ENCODE data around the gene PRKG1. TPM values are rescaled to one million over a fixed set of nuclear protein-coding genes. Genes with fewer than 3 reads are reported as not detected.

Gene PRKG1
- total RNA-seq, 4 donors from 2014 or later = 1.2 to 6.5 (median 2.7) TPM

- no peaks in the 10 kb centered on the region for H3K9me3 ChIP-seq
- TF ChIP-seq EP300 (IDR thresholded peaks at IDR 0.05) (no peak), POLR2A (IDR thresholded peaks at IDR 0.05) (no peak), CTCF (IDR thresholded peaks at IDR 0.05) (no peak)
- H3K36me3 ChIP-seq = no peaks in the 10 kb centered on the region
- H3K4me1 ChIP-seq = no peaks in the 10 kb centered on the region
- no peak overlapping the region for H3K27ac ChIP-seq
- no peaks in the 10 kb centered on the region for H3K27me3 ChIP-seq
- WGBS = 79% methylated on average over 3 of the region's 3 CpGs
- DNase-seq (ENCODE audit: low spot score in 2 of 2) = no peak
- H3K4me3 ChIP-seq = no peak overlapping the region
Observed at GRCh38 chr10:51321300-51321699, 247.0 kb downstream of the PRKG1 start.

- TF ChIP-seq POLR2AphosphoS5 (IDR thresholded peaks at IDR 0.05) = no peak
- H3K27ac ChIP-seq = no peak overlapping the region
- H3K36me3 ChIP-seq = no peaks in the 10 kb centered on the region
- no peak overlapping the region for H3K4me3 ChIP-seq
- H3K9me3 ChIP-seq = no peaks in the 10 kb centered on the region
- WGBS = 28% methylated on average over 3 of the region's 3 CpGs
- no peaks in the 10 kb centered on the region for H3K27me3 ChIP-seq
- no peak for DNase-seq (ENCODE audit: low spot score in 2 of 2)
- no peaks in the 10 kb centered on the region for H3K4me1 ChIP-seq
Observed at GRCh38 chr10:51321980-51322379, 247.7 kb downstream of the PRKG1 start.

- H3K27ac ChIP-seq = no peak overlapping the region
Observed at GRCh38 chr10:51325649-51326048, 251.4 kb downstream of the PRKG1 start.

GRCh38 chr10:51326174-51326573 lies 251.9 kb downstream of the PRKG1 start:
- WGBS = 97% methylated on average over 1 of the region's 1 CpG
- TF ChIP-seq POLR2AphosphoS5 (IDR thresholded peaks at IDR 0.05) (no peak), POLR2A (IDR thresholded peaks at IDR 0.05) (no peak), EP300 (IDR thresholded peaks at IDR 0.05) (no peak), CTCF (IDR thresholded peaks at IDR 0.05) (no peak)
- no peaks in the 10 kb centered on the region for H3K27me3 ChIP-seq
- no peak overlapping the region for H3K27ac ChIP-seq
- DNase-seq (ENCODE audit: low spot score in 2 of 2) = no peak
- no peaks in the 10 kb centered on the region for H3K36me3 ChIP-seq
- H3K9me3 ChIP-seq = no peaks in the 10 kb centered on the region
- no peaks in the 10 kb centered on the region for H3K4me1 ChIP-seq
- H3K4me3 ChIP-seq = no peak overlapping the region

More at GRCh38 chr10:51325649-51326048, 251.4 kb downstream of the PRKG1 start:
- no peak for DNase-seq (ENCODE audit: low spot score in 2 of 2)
- H3K4me1 ChIP-seq = no peaks in the 10 kb centered on the region
- no peak overlapping the region for H3K4me3 ChIP-seq
- no peaks in the 10 kb centered on the region for H3K36me3 ChIP-seq
- 80% methylated on average over 2 of the region's 2 CpGs for WGBS
- no peaks in the 10 kb centered on the region for H3K9me3 ChIP-seq
- H3K27me3 ChIP-seq = no peaks in the 10 kb centered on the region
- TF ChIP-seq CTCF (IDR thresholded peaks at IDR 0.05) (no peak), POLR2AphosphoS5 (IDR thresholded peaks at IDR 0.05) (no peak), POLR2A (IDR thresholded peaks at IDR 0.05) (no peak), EP300 (IDR thresholded peaks at IDR 0.05) (no peak)

GRCh38 chr10:51327432-51327831 lies 253.1 kb downstream of the PRKG1 start:
- Histone ChIP-seq H3K9me3 (no peaks in the 10 kb centered on the region), H3K36me3 (no peaks in the 10 kb centered on the region), H3K4me3 (no peak overlapping the region), H3K27ac (no peak overlapping the region), H3K4me1 (no peaks in the 10 kb centered on the region), H3K27me3 (no peaks in the 10 kb centered on the region)
- 95% methylated on average over 1 of the region's 1 CpG for WGBS
- TF ChIP-seq POLR2A (IDR thresholded peaks at IDR 0.05) (no peak), EP300 (IDR thresholded peaks at IDR 0.05) (no peak), POLR2AphosphoS5 (IDR thresholded peaks at IDR 0.05) (no peak), CTCF (IDR thresholded peaks at IDR 0.05) (no peak)
- DNase-seq (ENCODE audit: low spot score in 2 of 2) = no peak

- no peak for TF ChIP-seq CTCF (IDR thresholded peaks at IDR 0.05)
- no peak for TF ChIP-seq POLR2AphosphoS5 (IDR thresholded peaks at IDR 0.05)
- no peak for TF ChIP-seq EP300 (IDR thresholded peaks at IDR 0.05)
Observed at GRCh38 chr10:51340366-51340765, 266.1 kb downstream of the PRKG1 start.

More at GRCh38 chr10:51340366-51340765, 266.1 kb downstream of the PRKG1 start:
- H3K27me3 ChIP-seq = no peaks in the 10 kb centered on the region
- WGBS = 97% methylated on average over 1 of the region's 1 CpG
- no peak overlapping the region for H3K27ac ChIP-seq
- no peaks in the 10 kb centered on the region for H3K36me3 ChIP-seq
- no peaks in the 10 kb centered on the region for H3K4me1 ChIP-seq
- DNase-seq (ENCODE audit: low spot score in 2 of 2) = no peak
- no peak overlapping the region for H3K4me3 ChIP-seq
- no peaks in the 10 kb centered on the region for H3K9me3 ChIP-seq
